ENCODE data around the gene LBX2. TPM values are rescaled to one million over a fixed set of nuclear protein-coding genes. Genes with fewer than 3 reads are reported as not detected.

The LBX2 gene
- total and polyA plus RNA-seq, 9 of the 15 experiments (the other 6 are each of a cell fraction or from before 2014, with no cell fraction given): 0.39 to 6.2 (median 1.8) TPM; not detected in 1

DNA sequence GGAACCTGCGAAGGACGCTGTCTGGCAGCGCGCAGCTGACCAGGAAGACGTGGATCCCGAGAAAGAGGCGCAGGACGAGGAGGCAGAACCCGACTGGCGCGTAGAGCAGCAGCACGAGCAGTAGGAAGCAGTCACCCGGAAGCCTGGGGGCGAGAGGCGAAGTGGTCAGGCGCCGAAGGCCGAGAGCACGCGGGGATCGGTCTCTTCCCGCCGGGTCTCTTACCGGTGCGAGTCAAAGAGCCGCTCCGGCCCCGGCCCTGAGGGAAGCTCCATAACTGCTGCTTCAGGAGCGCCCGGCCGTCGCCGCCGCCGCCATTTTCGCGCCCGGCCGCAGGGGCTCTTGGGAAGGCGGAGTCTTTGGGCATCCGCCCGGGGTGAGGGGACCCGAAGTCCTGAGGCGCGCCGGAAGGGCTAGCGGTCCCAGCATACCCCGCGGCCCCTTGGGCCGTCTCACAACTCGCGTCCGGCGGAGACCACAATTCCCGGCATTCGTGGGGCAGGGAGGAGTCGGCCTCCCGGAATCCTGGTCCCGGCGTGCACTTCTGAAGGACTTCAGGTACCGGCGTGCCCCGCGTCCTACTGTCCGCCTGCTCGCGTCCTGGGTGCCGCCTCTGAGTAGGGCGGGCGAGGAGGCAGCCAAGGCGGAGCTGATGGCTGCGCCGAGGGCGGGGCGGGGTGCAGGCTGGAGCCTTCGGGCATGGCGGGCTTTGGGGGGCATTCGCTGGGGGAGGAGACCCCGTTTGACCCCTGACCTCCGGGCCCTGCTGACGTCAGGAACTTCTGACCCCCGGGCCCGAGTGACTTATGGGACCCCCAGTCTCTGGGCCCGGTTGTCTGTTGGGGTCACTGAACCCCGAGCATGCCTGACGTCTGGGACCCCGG lies 30.2 kb upstream of the LBX2 start, which contains the start of the genes AUP1 and HTRA2 (continued):
- TF ChIP-seq, protein P1, sequence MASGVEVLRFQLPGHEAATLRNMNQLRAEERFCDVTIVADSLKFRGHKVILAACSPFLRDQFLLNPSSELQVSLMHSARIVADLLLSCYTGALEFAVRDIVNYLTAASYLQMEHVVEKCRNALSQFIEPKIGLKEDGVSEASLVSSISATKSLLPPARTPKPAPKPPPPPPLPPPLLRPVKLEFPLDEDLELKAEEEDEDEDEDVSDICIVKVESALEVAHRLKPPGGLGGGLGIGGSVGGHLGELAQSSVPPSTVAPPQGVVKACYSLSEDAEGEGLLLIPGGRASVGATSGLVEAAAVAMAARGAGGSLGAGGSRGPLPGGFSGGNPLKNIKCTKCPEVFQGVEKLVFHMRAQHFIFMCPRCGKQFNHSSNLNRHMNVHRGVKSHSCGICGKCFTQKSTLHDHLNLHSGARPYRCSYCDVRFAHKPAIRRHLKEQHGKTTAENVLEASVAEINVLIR (CRISPR knock-in tag; IDR thresholded peaks at IDR 0.05): peak; percentile 49
- peak; percentile 81 for TF ChIP-seq KDM5B (IDR thresholded peaks at IDR 0.05; ENCODE audit: insufficient replicate concordance, low read depth, low read length)
- no peak for TF ChIP-seq ZNF124 (CRISPR knock-in tag; IDR thresholded peaks at IDR 0.05)
- TF ChIP-seq RBM14 (IDR thresholded peaks at IDR 0.05; ENCODE audit: borderline replicate concordance, insufficient read depth, low read depth, low read length): 0 out of 2 replicates have a peak, but pooled peaks have one; percentile 28
- no peak for TF ChIP-seq ZFP30 (CRISPR knock-in tag; IDR thresholded peaks at IDR 0.05; ENCODE audit: borderline replicate concordance)
- TF ChIP-seq ATF1 (CRISPR knock-in tag; IDR thresholded peaks at IDR 0.05): peak; percentile 31
- peak; percentile 85 for TF ChIP-seq ATF1 (tag; IDR thresholded peaks at IDR 0.05)
- TF ChIP-seq TSC22D4 (tag; IDR thresholded peaks at IDR 0.05): no peak
- no peak for TF ChIP-seq DDX20 (tag; IDR thresholded peaks at IDR 0.05; ENCODE audit: low read depth)
- TF ChIP-seq BCL6 (CRISPR knock-in tag; IDR thresholded peaks at IDR 0.05): no peak
- no peak; the same call in 1 of the 2 replicates for TF ChIP-seq ZBTB1 (CRISPR knock-in tag; IDR thresholded peaks at IDR 0.05; ENCODE audit: borderline replicate concordance, low read depth)
- no peak for TF ChIP-seq IRF1 (CRISPR knock-in tag; IDR thresholded peaks at IDR 0.05; ENCODE audit: borderline replicate concordance)
- TF ChIP-seq, protein P2, sequence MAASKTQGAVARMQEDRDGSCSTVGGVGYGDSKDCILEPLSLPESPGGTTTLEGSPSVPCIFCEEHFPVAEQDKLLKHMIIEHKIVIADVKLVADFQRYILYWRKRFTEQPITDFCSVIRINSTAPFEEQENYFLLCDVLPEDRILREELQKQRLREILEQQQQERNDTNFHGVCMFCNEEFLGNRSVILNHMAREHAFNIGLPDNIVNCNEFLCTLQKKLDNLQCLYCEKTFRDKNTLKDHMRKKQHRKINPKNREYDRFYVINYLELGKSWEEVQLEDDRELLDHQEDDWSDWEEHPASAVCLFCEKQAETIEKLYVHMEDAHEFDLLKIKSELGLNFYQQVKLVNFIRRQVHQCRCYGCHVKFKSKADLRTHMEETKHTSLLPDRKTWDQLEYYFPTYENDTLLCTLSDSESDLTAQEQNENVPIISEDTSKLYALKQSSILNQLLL (CRISPR knock-in tag; IDR thresholded peaks at IDR 0.05; ENCODE audit: borderline replicate concordance): no peak
- peak; percentile 99 for TF ChIP-seq ZBTB7A (IDR thresholded peaks at IDR 0.05; ENCODE audit: borderline replicate concordance, control insufficient read depth, low read depth, low read length)
- no peak for TF ChIP-seq XRCC4 (IDR thresholded peaks at IDR 0.05; ENCODE audit: extremely low read depth, insufficient read depth, insufficient read length)
- no peak for TF ChIP-seq ILF3 (IDR thresholded peaks at IDR 0.05; ENCODE audit: borderline replicate concordance)

All from K562 (cell line).